GM19452 (cell line): Measurements from ENCODE around the gene PCK2.
"Not testable (repeated sequence)": the region's sequence is repeated elsewhere in the genome, so short reads cannot be mapped to it uniquely, and the experiment has no call there.

Experiments
- ATAC-seq: cut with Tn5 transposase; IDR thresholded peaks from one replicate; pipeline ENCODE4 v1.9.1; 2021; ENCODE audit not compliant: unreplicated experiment

The PCK2 gene

GRCh38 chr14:24093207-24093900 is 757 bp upstream of the PCK2 start:
- ATAC-seq, result no peak

GRCh38 chr14:24094841-24095270 is 745 bp downstream of the PCK2 start:
- ATAC-seq, result no peak

GRCh38 chr14:24095271-24096068 is 1.4 kb downstream of the PCK2 start:
- ATAC-seq, result peak; percentile 66

GRCh38 chr14:24096545-24097181 is 2.6 kb downstream of the PCK2 start:
- ATAC-seq, result no peak

GRCh38 chr14:24098229-24098926 is 4.3 kb downstream of the PCK2 start:
- no peak for ATAC-seq

- no peak for ATAC-seq
Measured at GRCh38 chr14:24098927-24099813, 5.1 kb downstream of the PCK2 start.

- ATAC-seq, result no peak
Measured at GRCh38 chr14:24100197-24100981, 6.3 kb downstream of the PCK2 start.

GRCh38 chr14:24100982-24101494 is 6.9 kb downstream of the PCK2 start:
- ATAC-seq, result no peak

- ATAC-seq, result no peak
Measured at GRCh38 chr14:24102357-24103048, 8.4 kb downstream of the PCK2 start.

GRCh38 chr14:24103451-24103850 is 9.3 kb downstream of the PCK2 start:
- ATAC-seq, result no peak

GRCh38 chr14:24105609-24106239 is 11.6 kb downstream of the PCK2 start:
- not testable (repeated sequence) for ATAC-seq

- ATAC-seq, result no peak
Measured at GRCh38 chr14:24106672-24107271, 12.7 kb downstream of the PCK2 start.

GRCh38 chr14:24108336-24108874 is 14.3 kb downstream of the PCK2 start:
- ATAC-seq, result peak; percentile 32

GRCh38 chr14:24110060-24110459 is 15.9 kb downstream of the PCK2 start:
- ATAC-seq, result no peak

- ATAC-seq, result no peak
Measured at GRCh38 chr14:24110523-24110922, 16.4 kb downstream of the PCK2 start.

GRCh38 chr14:24113379-24113800 is 19.3 kb downstream of the PCK2 start:
- no peak for ATAC-seq

GRCh38 chr14:24113801-24114531 is 19.9 kb downstream of the PCK2 start:
- no peak for ATAC-seq
